ENCODE results near the gene CTNNBL1. TPM values are rescaled to one million over a fixed set of nuclear protein-coding genes. Genes with fewer than 3 reads are reported as not detected.

The CTNNBL1 gene
- total RNA-seq, 1 experiment from 2014 or later, result 203 TPM

GRCh38 chr20:37890108-37890507 lies 196.3 kb downstream of the CTNNBL1 start:
- no peaks in the 10 kb centered on the region for H3K9me3 Mint-ChIP-seq (ENCODE audit: unreplicated experiment)
- intact Hi-C loops (cut with micrococcal nuclease; ENCODE audit: unreplicated experiment), result no loop called here
- BruUV-seq (replicated peaks), result no TSS peak

GRCh38 chr20:37890643-37891042 lies 196.8 kb downstream of the CTNNBL1 start:
- no peak overlapping the region for H3K27ac Mint-ChIP-seq (ENCODE audit: unreplicated experiment)
- CTCF ChIA-PET, result no interaction called here
- H3K36me3 Mint-ChIP-seq (ENCODE audit: insufficient read depth, unreplicated experiment), result no peaks in the 10 kb centered on the region

More at GRCh38 chr20:37890108-37890507, 196.3 kb downstream of the CTNNBL1 start:
- H3K27ac Mint-ChIP-seq (ENCODE audit: unreplicated experiment), result no peak overlapping the region
- Histone ChIP-seq H3K36me3 (ENCODE audit: control insufficient read depth, insufficient read depth, low read length) (no peaks in the 10 kb centered on the region), H3K4me1 (no peaks in the 10 kb centered on the region), H3K4me3 (ENCODE audit: low read depth, low read length) (no peak overlapping the region), H3K27me3 (replicated peaks; ENCODE audit: control insufficient read depth, insufficient read depth, low read length) (no peaks in the 10 kb centered on the region), H3K9me3 (no peaks in the 10 kb centered on the region)
- DNase-seq, result no peak
- no peak overlapping the region for H3K4me3 Mint-ChIP-seq (ENCODE audit: unreplicated experiment)
- no peaks in the 10 kb centered on the region for H3K4me1 Mint-ChIP-seq (ENCODE audit: low read depth, unreplicated experiment)
- H3K27me3 Mint-ChIP-seq (ENCODE audit: insufficient read depth, unreplicated experiment), result peaks cover 3% of the 10 kb centered on the region
- no peaks in the 10 kb centered on the region for H3K36me3 Mint-ChIP-seq (ENCODE audit: insufficient read depth, unreplicated experiment)
- ChIA-PET POLR2A (no interaction called here), CTCF (no interaction called here)
- TF ChIP-seq CTCF (IDR thresholded peaks at IDR 0.05; ENCODE audit: insufficient read depth in 1 of 2, low read depth in 1 of 2, low read length in 1 of 2, severe bottlenecking in 1 of 2, unreplicated experiment in 1 of 2), result no peak

GRCh38 chr20:37892001-37892400 lies 198.2 kb downstream of the CTNNBL1 start:
- no peaks in the 10 kb centered on the region for H3K9me3 ChIP-seq
- ChIA-PET POLR2A (no interaction called here), CTCF (interaction anchor here (0.6 kb wide), 1 partner anchor 209 kb away, joined by 7 read pairs; no protein-coding TSS in a partner anchor)
- H3K36me3 ChIP-seq (ENCODE audit: control insufficient read depth, insufficient read depth, low read length), result no peaks in the 10 kb centered on the region
- DNase-seq, result no peak
- H3K27me3 ChIP-seq (replicated peaks; ENCODE audit: control insufficient read depth, insufficient read depth, low read length), result no peaks in the 10 kb centered on the region
- intact Hi-C loops (cut with micrococcal nuclease; ENCODE audit: unreplicated experiment), result no loop called here
- no peak overlapping the region for H3K4me3 ChIP-seq (ENCODE audit: low read depth, low read length)
- BruUV-seq (replicated peaks), result no TSS peak
- Mint-ChIP-seq H3K4me3 (ENCODE audit: unreplicated experiment) (no peak overlapping the region), H3K9me3 (ENCODE audit: unreplicated experiment) (no peaks in the 10 kb centered on the region), H3K36me3 (ENCODE audit: insufficient read depth, unreplicated experiment) (no peaks in the 10 kb centered on the region), H3K27ac (ENCODE audit: unreplicated experiment) (no peak overlapping the region), H3K4me1 (ENCODE audit: low read depth, unreplicated experiment) (no peaks in the 10 kb centered on the region), H3K27me3 (ENCODE audit: insufficient read depth, unreplicated experiment) (peaks cover 3% of the 10 kb centered on the region)
- H3K4me1 ChIP-seq, result no peaks in the 10 kb centered on the region
- TF ChIP-seq CTCF (IDR thresholded peaks at IDR 0.05; ENCODE audit: insufficient read depth in 1 of 2, low read depth in 1 of 2, low read length in 1 of 2, severe bottlenecking in 1 of 2, unreplicated experiment in 1 of 2), result no peak

More at GRCh38 chr20:37890643-37891042, 196.8 kb downstream of the CTNNBL1 start:
- Histone ChIP-seq H3K36me3 (ENCODE audit: control insufficient read depth, insufficient read depth, low read length) (no peaks in the 10 kb centered on the region), H3K4me1 (no peaks in the 10 kb centered on the region), H3K9me3 (no peaks in the 10 kb centered on the region), H3K4me3 (ENCODE audit: low read depth, low read length) (no peak overlapping the region), H3K27me3 (replicated peaks; ENCODE audit: control insufficient read depth, insufficient read depth, low read length) (no peaks in the 10 kb centered on the region)
- H3K4me1 Mint-ChIP-seq (ENCODE audit: low read depth, unreplicated experiment), result no peaks in the 10 kb centered on the region
- BruUV-seq (replicated peaks), result no TSS peak
- H3K4me3 Mint-ChIP-seq (ENCODE audit: unreplicated experiment), result no peak overlapping the region
- intact Hi-C loops (cut with micrococcal nuclease; ENCODE audit: unreplicated experiment), result no loop called here
- H3K9me3 Mint-ChIP-seq (ENCODE audit: unreplicated experiment), result no peaks in the 10 kb centered on the region
- peaks cover 3% of the 10 kb centered on the region for H3K27me3 Mint-ChIP-seq (ENCODE audit: insufficient read depth, unreplicated experiment)
- no peak for TF ChIP-seq CTCF (IDR thresholded peaks at IDR 0.05; ENCODE audit: insufficient read depth in 1 of 2, low read depth in 1 of 2, low read length in 1 of 2, severe bottlenecking in 1 of 2, unreplicated experiment in 1 of 2)
- POLR2A ChIA-PET, result no interaction called here
- peak in 1 of 2 experiments; percentile 40 for DNase-seq
